A549 (cell line): ENCODE data around the gene LGMN. TPM values are rescaled to one million over a fixed set of nuclear protein-coding genes. Genes with fewer than 3 reads are reported as not detected.

Source experiments
- ATAC-seq, 2 experiments: fragments of 200-7000 bp in 1 of 2; fragments of >200 bp in 1 of 2; cut with Nextera tagmentation in 1 of 2; cut with Tn5 transposase in 1 of 2; 3 replicates each; pipeline versions ENCODE4 v1.8.0 to v1.9.1; 2018 to 2020; ENCODE audit warnings: mild to moderate bottlenecking in 1 of 2, moderate library complexity in 1 of 2
- CTCF ChIA-PET: fragments of 300-600 bp; sonication (Branson Sonifier 250); formaldehyde crosslinking; extraction: SDS; loops from one replicate; lab custom pipeline; 2021; ENCODE audit warnings: antibody characterized with exemption, inconsistent platforms; lab: Yijun Ruan, JAX
- POLR2A ChIA-PET: fragments of 350-600 bp; formaldehyde crosslinking; extraction: SDS; loops from one replicate; lab custom pipeline; 2021; ENCODE audit warnings: antibody characterized with exemption, inconsistent platforms; lab: Yijun Ruan, JAX
- DNase-seq, 2 experiments: peaks; one replicate each; pipeline versions ENCODE4 v3.0.0 to v3.0.0-alpha.2; 2011 to 2016; ENCODE audit warnings: low read depth in 1 of 2, low spot score in 1 of 2
- FAIRE-seq: peaks from 2 replicates; lab custom pipeline; 2011; peaks lifted over from hg19 to GRCh38; lab: Jason Lieb, UNC
- H3K27ac ChIP-seq, 2 experiments: fragments of >200 bp; sonication (Bioruptor Twin); formaldehyde crosslinking; 3 replicates each; pipeline ENCODE4 v1.5.1; 2016 to 2017
- H3K4me1 ChIP-seq: fragments of >200 bp; sonication (Bioruptor Twin); formaldehyde crosslinking; 3 replicates; pipeline ENCODE4 v1.6.1; 2016
- H3K4me2 ChIP-seq: fragments of >200 bp; sonication (Bioruptor Twin); formaldehyde crosslinking; 3 replicates; pipeline ENCODE4 v1.6.1; 2016
- H3K4me3 ChIP-seq: fragments of >200 bp; sonication (Bioruptor Twin); formaldehyde crosslinking; 3 replicates; pipeline ENCODE4 v1.5.1; 2016
- H3K9me3 ChIP-seq: fragments of >200 bp; sonication (Bioruptor Twin); formaldehyde crosslinking; 3 replicates; pipeline ENCODE4 v1.6.1; 2016
- CBX8 ChIP-seq: fragments of 200-600 bp; sonication (generic); IDR thresholded peaks from 2 replicates; pipeline ENCODE4 v1.6.1; 2016
- EHF ChIP-seq: fragments of 250-450 bp; sonication (Bioruptor Pico); IDR thresholded peaks from 2 replicates; pipeline ENCODE4 v1.5.0; 2020; ENCODE audit warnings: mild to moderate bottlenecking
- ELK1 ChIP-seq: fragments of 150-350 bp; IDR thresholded peaks from 2 replicates; pipeline ENCODE4 v1.6.1; 2014; ENCODE audit warnings: low read depth, mild to moderate bottlenecking, low read length
- ESRRA ChIP-seq: fragments of 150-350 bp; IDR thresholded peaks from 2 replicates; pipeline ENCODE4 v1.6.1; 2014; ENCODE audit warnings: mild to moderate bottlenecking, low read length, borderline replicate concordance
- FOSB ChIP-seq: fragments of 250-450 bp; sonication (Bioruptor Pico); IDR thresholded peaks from 2 replicates; pipeline ENCODE4 v1.5.0; 2020; ENCODE audit warnings: mild to moderate bottlenecking, moderate library complexity
- FOXS1 ChIP-seq: fragments of 250-450 bp; sonication (Bioruptor Pico); IDR thresholded peaks from 2 replicates; pipeline ENCODE4 v1.5.0; 2020; ENCODE audit warnings: mild to moderate bottlenecking, moderate library complexity
- GATA3 ChIP-seq: IDR thresholded peaks from 2 replicates; pipeline ENCODE4 v1.6.1; 2012; ENCODE audit warnings: borderline replicate concordance
- HDAC2 ChIP-seq: fragments of 200-600 bp; sonication (generic); IDR thresholded peaks from 2 replicates; pipeline ENCODE4 v1.6.1; 2016
- HMGXB4 ChIP-seq: fragments of 250-450 bp; sonication (Bioruptor Pico); IDR thresholded peaks from 2 replicates; pipeline ENCODE4 v1.5.0; 2021; ENCODE audit warnings: mild to moderate bottlenecking, moderate library complexity, borderline replicate concordance
- HOXB13 ChIP-seq: fragments of 250-450 bp; sonication (Bioruptor Pico); IDR thresholded peaks from 2 replicates; pipeline ENCODE4 v1.5.0; 2020; ENCODE audit warnings: low read depth, mild to moderate bottlenecking, moderate library complexity
- MYC ChIP-seq: IDR thresholded peaks from 2 replicates; pipeline ENCODE4 v1.6.1; 2012; ENCODE audit warnings: mild to moderate bottlenecking, inconsistent platforms, low read length, improper control_type of control experiment, borderline replicate concordance
- PBX3 ChIP-seq: IDR thresholded peaks from 2 replicates; pipeline ENCODE4 v1.6.1; 2012
- POLR2AphosphoS2 ChIP-seq: conservative IDR thresholded peaks from 2 replicates; pipeline ENCODE4 v1.6.1; 2012; ENCODE audit warnings: low read length, improper control_type of control experiment, inconsistent platforms
- RAD21 ChIP-seq, 2 experiments: fragments of >200 bp in 1 of 2; sonication (Bioruptor Twin) in 1 of 2; formaldehyde crosslinking in 1 of 2; IDR thresholded peaks in 1 of 2; conservative IDR thresholded peaks in 1 of 2; 2 replicates in 1 of 2; 3 replicates in 1 of 2; pipeline ENCODE4 v1.6.1; 2012 to 2018; ENCODE audit warnings: inconsistent platforms in 1 of 2
- RCOR1 ChIP-seq: fragments of 150-350 bp; IDR thresholded peaks from 2 replicates; pipeline ENCODE4 v1.6.1; 2014; ENCODE audit warnings: antibody characterized with exemption, low read length, low read depth
- REST ChIP-seq: fragments of 200-600 bp; sonication (generic); IDR thresholded peaks from 2 replicates; pipeline ENCODE4 v1.6.1; 2016; ENCODE audit warnings: antibody characterized with exemption, mild to moderate bottlenecking, moderate library complexity
- RNF2 ChIP-seq: fragments of 200-600 bp; sonication (generic); IDR thresholded peaks from 2 replicates; pipeline ENCODE4 v1.6.1; 2016; ENCODE audit warnings: low read depth, mild to moderate bottlenecking, antibody characterized with exemption, moderate library complexity, borderline replicate concordance
- SREBF2 ChIP-seq: fragments of 450-650 bp; IDR thresholded peaks from 2 replicates; pipeline ENCODE4 v1.6.1; 2014; ENCODE audit warnings: mild to moderate bottlenecking, moderate library complexity
- TP53 ChIP-seq: fragments of 250-450 bp; sonication (Bioruptor Pico); IDR thresholded peaks from 2 replicates; pipeline ENCODE4 v1.5.0; 2021; ENCODE audit warnings: mild to moderate bottlenecking, moderate library complexity
- ZC3H11A ChIP-seq: fragments of 450-650 bp; IDR thresholded peaks from 2 replicates; pipeline ENCODE4 v1.6.1; 2014; ENCODE audit warnings: antibody characterized with exemption, mild to moderate bottlenecking
- ZFP36 ChIP-seq: fragments of 450-650 bp; IDR thresholded peaks from 2 replicates; pipeline ENCODE4 v1.6.1; 2014; ENCODE audit warnings: borderline replicate concordance; ENCODE audit not compliant: partially characterized antibody
- ZNF302 ChIP-seq: fragments of 250-450 bp; sonication (Bioruptor Pico); IDR thresholded peaks from 2 replicates; pipeline ENCODE4 v1.9.0; 2021; ENCODE audit warnings: inconsistent platforms, mild to moderate bottlenecking, moderate library complexity
- WGBS: methylation state at CpG from one replicate; pipeline ENCODE4 v1.1.6; 2017; ENCODE audit errors: missing lambda C conversion rate; 5-methylcytosine and 5-hydroxymethylcytosine counted together
- polyA plus RNA-seq, 4 experiments: library from polyadenylated mRNA; depleted of rRNA in 3 of 4; stranded (reverse); fragments of >200 nt; fragmentation: RNase III in 1 of 4; extraction: RNeasy Plus Mini Kit Qiagen cat#74134 plus additional on column Dnase treatment in 1 of 4; gene quantifications; 2 replicates in 3 of 4; 3 replicates in 1 of 4; pipeline ENCODE4 v1.2.3, GENCODE V29; 2011 to 2017

The LGMN gene
- polyA plus RNA-seq, 2 of the 4 experiments (the other 2 are of a cell fraction): 70.4 to 106 TPM

GRCh38 chr14:92735344-92735743, 13.1 kb downstream of the LGMN start:
- DNase-seq (no peak), FAIRE-seq (no peak), ATAC-seq (no peak)
- ChIA-PET CTCF (interaction anchor here (0.6 to 1.3 kb wide), 3 partner anchors 12 to 224 kb away, joined by 3 to 4 read pairs (median 3); no protein-coding TSS in a partner anchor), POLR2A (interaction anchor here (2.1 kb wide), 1 partner anchor 13 kb away, joined by 8 read pairs; the partner anchor contains the start of gene LGMN)
- Histone ChIP-seq H3K4me2 (no peak overlapping the region), H3K9me3 (peaks cover 6% of the 10 kb centered on the region; the same call in 1 of the 3 replicates), H3K4me1 (peaks cover 12% of the 10 kb centered on the region), H3K27ac (no peak overlapping the region), H3K4me3 (no peak overlapping the region)
- TF ChIP-seq ESRRA: no peak
- TF ChIP-seq REST: no peak
- WGBS: 91% methylated on average over 6 of the region's 6 CpGs

- ChIA-PET POLR2A (interaction anchor here (2.0 kb wide), 1 partner anchor 14 kb away, joined by 5 read pairs; the partner anchor contains the start of gene LGMN), CTCF (interaction anchor here (0.6 kb wide), 1 partner anchor 8 kb away, joined by 3 read pairs; no protein-coding TSS in a partner anchor)
- WGBS: 97% methylated on average over 7 of the region's 7 CpGs
- no peak overlapping the region for H3K4me2 ChIP-seq
- TF ChIP-seq FOXS1 (CRISPR knock-in tag): no peak
- TF ChIP-seq RCOR1: no peak
- no peak for TF ChIP-seq ELK1
- no peak for TF ChIP-seq HDAC2
- no peak for TF ChIP-seq HOXB13
- TF ChIP-seq POLR2AphosphoS2: no peak
- no peak for TF ChIP-seq GATA3
- TF ChIP-seq ZNF302 (CRISPR knock-in tag): no peak
- no peak for TF ChIP-seq RNF2
- TF ChIP-seq RAD21 (conservative IDR thresholded peaks at IDR 0.05 in 1 of 2, IDR thresholded peaks at IDR 0.05 in 1 of 2): no peak
- TF ChIP-seq MYC: no peak
- TF ChIP-seq CBX8: no peak
- no peak for TF ChIP-seq ZC3H11A
- TF ChIP-seq, all 56 proteins: peak for 0
- Histone ChIP-seq H3K27ac (no peak overlapping the region), H3K9me3 (peaks cover 6% of the 10 kb centered on the region; the same call in 1 of the 3 replicates), H3K4me3 (no peak overlapping the region), H3K4me1 (peaks cover 19% of the 10 kb centered on the region)
- ATAC-seq: no peak
- FAIRE-seq: no peak
- no peak for DNase-seq
Observed at GRCh38 chr14:92734618-92735017, 13.8 kb downstream of the LGMN start.

GRCh38 chr14:92733007-92733406, 15.4 kb downstream of the LGMN start:
- TF ChIP-seq TP53 (CRISPR knock-in tag): no peak
- TF ChIP-seq HMGXB4: no peak
- TF ChIP-seq ZFP36: no peak
- no peak for TF ChIP-seq SREBF2
- no peak for TF ChIP-seq PBX3
- no peak for TF ChIP-seq FOSB (CRISPR knock-in tag)
- TF ChIP-seq REST: no peak
- TF ChIP-seq EHF (CRISPR knock-in tag): no peak
- ATAC-seq (no peak), DNase-seq (no peak), FAIRE-seq (no peak)
- peaks cover 31% of the 10 kb centered on the region for H3K4me1 ChIP-seq
- no peak overlapping the region for H3K27ac ChIP-seq
- no peak overlapping the region for H3K4me2 ChIP-seq
- ChIA-PET POLR2A (interaction anchor here (2.0 kb wide), 1 partner anchor 15 kb away, joined by 5 read pairs; the partner anchor contains the start of gene LGMN), CTCF (interaction anchor here (1.1 to 1.4 kb wide), 2 partner anchors 15 kb away, joined by 3 to 5 read pairs; partner anchors contain the start of gene LGMN)
- WGBS: 87% methylated on average over 4 of the region's 4 CpGs
- no peak overlapping the region for H3K4me3 ChIP-seq
- peaks cover 6% of the 10 kb centered on the region; the same call in 1 of the 3 replicates for H3K9me3 ChIP-seq
